ENCODE data around the gene SIGLEC11.

- TF ChIP-seq, protein P1, sequence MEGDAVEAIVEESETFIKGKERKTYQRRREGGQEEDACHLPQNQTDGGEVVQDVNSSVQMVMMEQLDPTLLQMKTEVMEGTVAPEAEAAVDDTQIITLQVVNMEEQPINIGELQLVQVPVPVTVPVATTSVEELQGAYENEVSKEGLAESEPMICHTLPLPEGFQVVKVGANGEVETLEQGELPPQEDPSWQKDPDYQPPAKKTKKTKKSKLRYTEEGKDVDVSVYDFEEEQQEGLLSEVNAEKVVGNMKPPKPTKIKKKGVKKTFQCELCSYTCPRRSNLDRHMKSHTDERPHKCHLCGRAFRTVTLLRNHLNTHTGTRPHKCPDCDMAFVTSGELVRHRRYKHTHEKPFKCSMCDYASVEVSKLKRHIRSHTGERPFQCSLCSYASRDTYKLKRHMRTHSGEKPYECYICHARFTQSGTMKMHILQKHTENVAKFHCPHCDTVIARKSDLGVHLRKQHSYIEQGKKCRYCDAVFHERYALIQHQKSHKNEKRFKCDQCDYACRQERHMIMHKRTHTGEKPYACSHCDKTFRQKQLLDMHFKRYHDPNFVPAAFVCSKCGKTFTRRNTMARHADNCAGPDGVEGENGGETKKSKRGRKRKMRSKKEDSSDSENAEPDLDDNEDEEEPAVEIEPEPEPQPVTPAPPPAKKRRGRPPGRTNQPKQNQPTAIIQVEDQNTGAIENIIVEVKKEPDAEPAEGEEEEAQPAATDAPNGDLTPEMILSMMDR (conservative IDR thresholded peaks at IDR 0.05; ENCODE audit: low read depth, low read length): no peak
- no peak for TF ChIP-seq EZH2phosphoT487 (IDR thresholded peaks at IDR 0.05; ENCODE audit: borderline replicate concordance, low read length)
- no peak for TF ChIP-seq EZH2 (IDR thresholded peaks at IDR 0.05; ENCODE audit: low read length, unreplicated experiment)
Observed at GRCh38 chr19:49933643-49934042, 27.3 kb downstream of the SIGLEC11 start.

Data from PC-3 (cell line).